ENCODE results near the gene TCP1. TPM values are rescaled to one million over a fixed set of nuclear protein-coding genes. Genes with fewer than 3 reads are reported as not detected.

The TCP1 gene
- total RNA-seq, 1 donor from 2014 or later: 334 TPM

DNA sequence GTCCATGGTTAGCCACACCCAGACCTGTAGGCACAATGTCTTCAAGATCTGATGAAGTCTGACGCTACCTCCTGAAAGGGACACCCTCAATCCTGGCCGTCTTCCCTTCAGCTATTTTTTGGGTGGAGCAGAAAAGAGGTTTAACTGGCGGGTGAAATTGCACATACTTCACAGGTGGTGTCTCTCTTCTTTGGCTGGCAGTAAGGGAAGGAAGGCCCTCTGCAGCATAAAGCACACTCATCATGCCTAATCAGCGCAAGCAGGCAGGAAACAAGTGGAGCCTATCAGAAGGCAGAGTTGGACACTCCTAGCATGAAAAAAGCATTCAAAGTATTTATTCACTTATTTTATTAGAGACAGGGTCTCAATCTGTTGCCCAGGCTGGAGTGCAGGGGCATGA, 43.5 kb upstream of the TCP1 start:
- no peak for TF ChIP-seq EZH2phosphoT487 (IDR thresholded peaks at IDR 0.05)
- Histone ChIP-seq H3K79me2 (ENCODE audit: low read depth) (no peaks in the 10 kb centered on the region), H3K4me2 (no peak overlapping the region), H3K4me1 (no peaks in the 10 kb centered on the region), H3F3A (ENCODE audit: low read depth) (no peaks in the 10 kb centered on the region), H3K27ac (no peak overlapping the region), H3K27me3 (no peaks in the 10 kb centered on the region), H3K4me3 (no peak overlapping the region), H3K36me3 (no peaks in the 10 kb centered on the region), H3K9me3 (ENCODE audit: low read depth) (no peaks in the 10 kb centered on the region), H4K20me1 (ENCODE audit: low read depth) (no peaks in the 10 kb centered on the region), H2AFZ (replicated peaks) (no peak overlapping the region), H3K9ac (no peak overlapping the region)
- H3K36me3 Mint-ChIP-seq: no peaks in the 10 kb centered on the region
- no peaks in the 10 kb centered on the region for H3K9me3 Mint-ChIP-seq
- peaks cover 10% of the 10 kb centered on the region for H3K4me1 Mint-ChIP-seq
- no peak for DNase-seq (ENCODE audit: low spot score)
- H3K27me3 Mint-ChIP-seq (ENCODE audit: insufficient read depth, low read depth): peaks cover 8% of the 10 kb centered on the region
- no peak overlapping the region for H3K4me3 Mint-ChIP-seq
- no peak overlapping the region for H3K27ac Mint-ChIP-seq

DNA sequence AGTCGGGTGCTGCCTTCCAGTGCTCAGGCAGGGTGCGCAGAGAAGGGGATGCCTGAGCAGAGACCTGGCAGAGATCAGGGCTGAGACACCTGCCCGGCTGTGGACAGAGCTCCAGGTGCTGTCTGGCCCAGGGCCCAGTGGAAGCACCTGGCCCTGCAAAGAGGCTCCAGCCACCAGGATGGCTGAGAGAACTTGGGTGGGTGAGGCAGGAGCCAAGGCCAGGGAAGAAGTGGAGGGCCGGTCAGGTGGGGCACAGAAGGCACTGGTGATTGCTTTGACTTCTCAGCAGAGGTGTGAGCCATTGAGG, 41.9 kb upstream of the TCP1 start:
- peaks cover 11% of the 10 kb centered on the region for H3K4me1 Mint-ChIP-seq
- no peak for DNase-seq (ENCODE audit: low spot score)
- Histone ChIP-seq H3K4me1 (no peaks in the 10 kb centered on the region), H2AFZ (replicated peaks) (peak overlapping the region; percentile 71), H3K79me2 (ENCODE audit: low read depth) (no peaks in the 10 kb centered on the region), H3K4me3 (no peak overlapping the region), H3K27ac (no peak overlapping the region), H3K27me3 (no peaks in the 10 kb centered on the region), H3K36me3 (no peaks in the 10 kb centered on the region), H4K20me1 (ENCODE audit: low read depth) (no peaks in the 10 kb centered on the region), H3K9ac (no peak overlapping the region), H3F3A (ENCODE audit: low read depth) (no peaks in the 10 kb centered on the region), H3K9me3 (ENCODE audit: low read depth) (no peaks in the 10 kb centered on the region), H3K4me2 (no peak overlapping the region)
- TF ChIP-seq, protein P1, sequence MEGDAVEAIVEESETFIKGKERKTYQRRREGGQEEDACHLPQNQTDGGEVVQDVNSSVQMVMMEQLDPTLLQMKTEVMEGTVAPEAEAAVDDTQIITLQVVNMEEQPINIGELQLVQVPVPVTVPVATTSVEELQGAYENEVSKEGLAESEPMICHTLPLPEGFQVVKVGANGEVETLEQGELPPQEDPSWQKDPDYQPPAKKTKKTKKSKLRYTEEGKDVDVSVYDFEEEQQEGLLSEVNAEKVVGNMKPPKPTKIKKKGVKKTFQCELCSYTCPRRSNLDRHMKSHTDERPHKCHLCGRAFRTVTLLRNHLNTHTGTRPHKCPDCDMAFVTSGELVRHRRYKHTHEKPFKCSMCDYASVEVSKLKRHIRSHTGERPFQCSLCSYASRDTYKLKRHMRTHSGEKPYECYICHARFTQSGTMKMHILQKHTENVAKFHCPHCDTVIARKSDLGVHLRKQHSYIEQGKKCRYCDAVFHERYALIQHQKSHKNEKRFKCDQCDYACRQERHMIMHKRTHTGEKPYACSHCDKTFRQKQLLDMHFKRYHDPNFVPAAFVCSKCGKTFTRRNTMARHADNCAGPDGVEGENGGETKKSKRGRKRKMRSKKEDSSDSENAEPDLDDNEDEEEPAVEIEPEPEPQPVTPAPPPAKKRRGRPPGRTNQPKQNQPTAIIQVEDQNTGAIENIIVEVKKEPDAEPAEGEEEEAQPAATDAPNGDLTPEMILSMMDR (IDR thresholded peaks at IDR 0.05): no peak
- TF ChIP-seq EZH2 (IDR thresholded peaks at IDR 0.05) (no peak), EZH2phosphoT487 (IDR thresholded peaks at IDR 0.05) (no peak)
- H3K27ac Mint-ChIP-seq: no peak overlapping the region
- no peaks in the 10 kb centered on the region for H3K36me3 Mint-ChIP-seq
- H3K4me3 Mint-ChIP-seq: no peak overlapping the region
- no peaks in the 10 kb centered on the region for H3K9me3 Mint-ChIP-seq
- peaks cover 3% of the 10 kb centered on the region for H3K27me3 Mint-ChIP-seq (ENCODE audit: insufficient read depth, low read depth)

DNA sequence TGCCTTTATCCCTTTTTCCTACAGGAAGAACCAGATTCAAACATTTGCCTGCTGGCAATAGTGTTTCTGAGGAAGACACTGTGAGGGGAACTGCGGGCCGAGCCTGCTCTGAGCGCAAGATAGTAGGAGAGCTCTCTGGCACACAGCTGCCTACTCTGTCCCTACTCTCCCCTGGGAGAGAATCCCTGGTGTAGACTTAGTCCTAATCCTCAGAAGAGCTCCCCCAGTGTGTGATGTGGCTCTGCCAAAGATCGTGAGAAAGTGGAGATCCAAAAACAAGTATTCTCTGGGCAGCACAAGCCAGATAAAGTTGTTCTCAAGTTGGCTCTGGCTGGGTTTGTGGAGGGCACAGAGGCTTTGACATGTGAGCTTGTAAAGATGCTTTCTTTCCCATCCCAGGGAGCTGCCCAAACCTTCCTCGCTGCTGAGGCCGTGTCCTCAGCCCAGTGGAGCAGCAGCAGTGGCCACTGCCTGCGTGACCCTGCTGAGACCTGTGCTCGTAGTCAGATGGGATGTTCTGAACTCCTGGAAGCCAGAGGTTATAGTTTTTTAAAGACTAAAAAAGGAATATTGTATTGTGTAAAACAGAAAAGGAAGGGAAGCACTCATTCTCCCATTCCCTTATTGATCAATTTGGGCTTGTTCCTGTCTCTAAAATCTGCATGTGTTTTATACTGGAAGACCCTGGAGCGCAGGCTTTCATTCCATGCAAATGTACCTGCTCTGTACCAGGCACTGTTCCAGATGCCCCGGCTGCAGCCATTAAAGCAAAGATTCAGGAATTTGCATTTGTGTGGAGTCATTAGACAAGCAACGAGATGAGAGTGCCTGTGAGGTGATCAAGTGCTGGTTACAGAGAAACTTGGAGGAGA, 41.3 kb upstream of the TCP1 start:
- no peak overlapping the region for H3K9ac ChIP-seq
- H3K27me3 Mint-ChIP-seq (ENCODE audit: insufficient read depth, low read depth): peaks cover 3% of the 10 kb centered on the region
- H3K27me3 ChIP-seq: no peaks in the 10 kb centered on the region
- no peaks in the 10 kb centered on the region for H3K9me3 ChIP-seq (ENCODE audit: low read depth)
- peaks cover 11% of the 10 kb centered on the region for H3K4me1 Mint-ChIP-seq
- H3K4me3 ChIP-seq: no peak overlapping the region
- no peak overlapping the region for H3K27ac Mint-ChIP-seq
- no peaks in the 10 kb centered on the region for H4K20me1 ChIP-seq (ENCODE audit: low read depth)
- no peaks in the 10 kb centered on the region for H3K36me3 Mint-ChIP-seq
- H3K4me1 ChIP-seq: no peaks in the 10 kb centered on the region
- DNase-seq (ENCODE audit: low spot score): no peak
- no peaks in the 10 kb centered on the region for H3K36me3 ChIP-seq
- no peak overlapping the region for H3K4me2 ChIP-seq
- H3K4me3 Mint-ChIP-seq: no peak overlapping the region
- no peak for TF ChIP-seq EZH2phosphoT487 (IDR thresholded peaks at IDR 0.05)
- TF ChIP-seq, protein P1 (IDR thresholded peaks at IDR 0.05): no peak
- no peak for TF ChIP-seq EZH2 (IDR thresholded peaks at IDR 0.05)
- H3K27ac ChIP-seq: no peak overlapping the region
- no peaks in the 10 kb centered on the region for H3K79me2 ChIP-seq (ENCODE audit: low read depth)
- no peaks in the 10 kb centered on the region for H3K9me3 Mint-ChIP-seq
- H3F3A ChIP-seq (ENCODE audit: low read depth): no peaks in the 10 kb centered on the region
- H2AFZ ChIP-seq (replicated peaks): peak overlapping the region; percentile 71

DNA sequence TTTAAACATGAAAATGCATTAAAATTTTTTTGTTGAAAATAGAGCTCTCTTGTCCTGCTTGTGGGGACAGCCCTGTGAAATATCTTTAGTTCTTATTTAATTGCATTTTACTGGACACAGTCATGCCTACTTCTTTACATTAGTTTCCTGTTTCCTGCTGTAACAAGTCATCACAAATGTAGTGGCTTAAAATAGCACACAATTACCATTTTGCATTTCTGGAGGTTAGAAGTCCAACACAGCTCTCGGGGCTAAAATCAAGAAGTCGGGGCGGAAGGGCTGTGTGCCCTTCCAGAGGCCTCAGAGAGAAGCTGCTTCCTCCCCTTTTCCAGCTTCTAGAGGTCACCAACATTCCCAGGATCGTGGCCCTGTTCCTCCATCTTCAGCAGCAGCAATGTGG, 40.1 kb upstream of the TCP1 start:
- Mint-ChIP-seq H3K4me3 (no peak overlapping the region), H3K9me3 (no peaks in the 10 kb centered on the region), H3K27me3 (ENCODE audit: insufficient read depth, low read depth) (peaks cover 3% of the 10 kb centered on the region), H3K27ac (no peak overlapping the region), H3K4me1 (peaks cover 11% of the 10 kb centered on the region), H3K36me3 (no peaks in the 10 kb centered on the region)
- Histone ChIP-seq H3K4me3 (no peak overlapping the region), H2AFZ (replicated peaks) (peak overlapping the region; percentile 71), H3F3A (ENCODE audit: low read depth) (no peaks in the 10 kb centered on the region), H3K27ac (no peak overlapping the region), H3K27me3 (no peaks in the 10 kb centered on the region), H3K4me2 (no peak overlapping the region), H4K20me1 (ENCODE audit: low read depth) (no peaks in the 10 kb centered on the region), H3K4me1 (no peaks in the 10 kb centered on the region), H3K9ac (no peak overlapping the region), H3K9me3 (ENCODE audit: low read depth) (no peaks in the 10 kb centered on the region), H3K36me3 (no peaks in the 10 kb centered on the region), H3K79me2 (ENCODE audit: low read depth) (no peaks in the 10 kb centered on the region)
- DNase-seq (ENCODE audit: low spot score): no peak
- no peak for TF ChIP-seq EZH2 (IDR thresholded peaks at IDR 0.05)
- TF ChIP-seq, protein P1 (IDR thresholded peaks at IDR 0.05): no peak
- TF ChIP-seq EZH2phosphoT487 (IDR thresholded peaks at IDR 0.05): no peak

All from neural progenitor cell (in vitro differentiated cells).